ENCODE data around the gene SLCO3A1. TPM values are rescaled to one million over a fixed set of nuclear protein-coding genes. Genes with fewer than 3 reads are reported as not detected.
"Not testable (repeated sequence)": the region's sequence is repeated elsewhere in the genome, so short reads cannot be mapped to it uniquely, and the experiment has no call there.

Gene SLCO3A1
- total RNA-seq, 2 donors from 2014 or later, result 26.6 to 27.7 TPM

GRCh38 chr15:92165001-92165346 is 311.5 kb downstream of the SLCO3A1 start:
- intact Hi-C loops (cut with DNase I), result no loop called here
- DNase-seq (ENCODE audit: low spot score), result no peak

DNA sequence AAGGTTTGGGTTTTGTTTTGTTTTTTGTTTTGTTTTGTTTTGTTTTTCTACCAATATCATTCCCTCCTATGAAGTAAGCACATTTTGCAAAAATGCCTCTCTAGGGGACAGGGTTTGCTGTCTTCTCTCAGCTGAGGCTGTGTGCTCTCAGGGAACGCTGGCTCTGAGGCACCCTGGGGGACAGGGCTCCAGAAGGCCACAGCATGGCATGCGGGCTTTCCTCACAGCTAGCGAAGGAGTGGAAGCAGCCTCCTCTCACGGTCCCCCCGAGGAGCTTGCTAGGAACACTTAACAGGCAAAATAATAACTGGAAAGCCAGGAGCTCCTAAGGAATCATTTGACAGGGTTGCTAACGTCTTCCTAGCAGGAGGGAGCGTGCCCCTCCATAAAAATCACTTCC is 312.5 kb downstream of the SLCO3A1 start:
- DNase-seq (ENCODE audit: low spot score), result no peak
- intact Hi-C loops (cut with DNase I), result no loop called here

GRCh38 chr15:92166751-92167405 is 313.4 kb downstream of the SLCO3A1 start:
- intact Hi-C loops (cut with DNase I), result no loop called here
- DNase-seq (ENCODE audit: low spot score), result no peak

DNA sequence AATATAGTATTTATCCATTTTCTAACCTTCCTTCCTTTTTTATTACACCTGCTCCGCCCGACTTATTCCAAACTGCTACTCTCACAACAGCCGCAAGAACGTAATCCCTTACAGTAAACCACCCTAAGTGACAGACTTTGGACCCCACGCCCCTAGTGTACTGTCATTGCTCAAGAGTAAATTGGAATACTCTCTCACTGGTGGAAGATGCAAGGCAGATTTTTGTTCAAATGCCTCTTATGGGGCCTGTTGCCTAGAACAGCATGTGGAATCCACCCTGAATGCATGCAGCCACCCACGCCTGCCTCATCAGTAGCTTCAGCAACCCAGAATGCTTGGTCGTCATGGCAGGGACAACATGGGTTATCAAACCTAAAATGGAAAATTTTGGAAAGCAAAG is 313.9 kb downstream of the SLCO3A1 start:
- DNase-seq (ENCODE audit: low spot score), result no peak
- intact Hi-C loops (cut with DNase I), result no loop called here

- intact Hi-C loops (cut with DNase I), result no loop called here
- DNase-seq (ENCODE audit: low spot score), result no peak
Measured at GRCh38 chr15:92168066-92168683, 314.7 kb downstream of the SLCO3A1 start.

DNA sequence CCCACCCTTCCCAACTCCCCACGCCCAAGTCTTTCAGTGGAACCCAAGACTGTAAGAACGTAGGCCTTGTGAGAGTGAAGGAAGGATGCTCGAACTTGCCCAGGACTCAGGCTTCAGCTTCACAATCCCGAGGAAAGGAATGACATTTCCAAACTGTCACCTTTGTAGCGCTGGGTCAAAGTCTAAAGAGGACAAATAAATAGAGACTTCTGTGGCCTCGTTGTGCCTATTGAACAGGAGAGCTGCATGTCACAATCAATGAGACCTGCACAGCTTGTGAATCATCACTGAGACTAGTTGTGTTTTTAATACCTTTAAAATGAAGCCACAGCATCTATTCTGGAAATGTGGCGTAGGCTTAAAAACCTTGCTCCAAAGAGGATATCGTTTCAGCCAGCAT is 317.4 kb downstream of the SLCO3A1 start:
- intact Hi-C loops (cut with DNase I), result no loop called here
- DNase-seq (ENCODE audit: low spot score), result no peak

DNA sequence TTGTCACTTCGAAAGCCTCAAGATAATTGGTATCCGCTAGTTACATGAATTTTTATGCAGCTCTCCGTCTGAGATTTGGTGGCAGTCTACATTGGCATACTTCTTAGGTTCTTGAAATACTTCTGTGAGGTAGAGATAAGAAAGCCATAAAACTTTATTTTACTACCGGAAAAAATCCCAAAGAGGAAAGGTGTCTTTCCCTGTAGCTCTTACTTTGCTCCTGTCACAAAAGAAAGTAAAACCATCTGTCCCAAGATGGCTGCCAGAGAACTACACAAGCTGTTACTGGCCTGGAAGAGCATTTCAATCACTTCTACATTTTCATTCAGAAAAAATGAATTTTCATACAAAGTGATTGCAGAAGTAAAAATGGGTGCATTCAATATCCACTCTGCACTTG is 325.4 kb downstream of the SLCO3A1 start:
- no peak for DNase-seq (ENCODE audit: low spot score)
- intact Hi-C loops (cut with DNase I), result no loop called here

GRCh38 chr15:92184142-92184541 is 330.6 kb downstream of the SLCO3A1 start:
- intact Hi-C loops (cut with DNase I), result no loop called here
- no peak for DNase-seq (ENCODE audit: low spot score)

DNA sequence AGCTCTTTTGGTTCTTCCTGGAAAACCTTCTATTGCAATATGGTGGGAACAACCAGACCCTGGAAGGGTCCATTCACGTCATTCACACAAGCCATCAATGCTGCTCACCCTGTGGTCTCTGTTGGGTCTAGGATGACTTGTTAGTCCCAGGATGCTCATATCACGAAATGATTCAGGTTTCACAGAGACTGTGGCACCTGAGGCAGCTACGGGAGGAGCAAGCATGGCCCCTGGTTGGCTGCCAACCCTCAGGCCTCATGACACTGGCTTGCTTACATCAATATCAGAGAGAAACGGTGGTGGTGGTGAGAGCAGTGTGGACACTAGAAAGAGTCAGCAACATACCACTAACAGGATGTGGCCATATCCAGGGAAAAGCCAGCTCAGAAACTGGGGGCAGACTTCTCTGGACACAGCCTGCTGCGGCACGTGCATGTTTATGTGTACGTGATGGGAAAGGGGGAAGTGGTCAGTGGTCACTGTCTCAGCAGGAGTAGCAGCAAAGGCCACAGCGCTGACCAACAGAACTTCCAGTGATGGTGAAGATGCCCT is 331.2 kb downstream of the SLCO3A1 start:
- intact Hi-C loops (cut with DNase I), result no loop called here
- no peak for DNase-seq (ENCODE audit: low spot score)

GRCh38 chr15:92187975-92188374 is 334.5 kb downstream of the SLCO3A1 start:
- intact Hi-C loops (cut with DNase I), result no loop called here
- no peak for DNase-seq (ENCODE audit: low spot score)

DNA sequence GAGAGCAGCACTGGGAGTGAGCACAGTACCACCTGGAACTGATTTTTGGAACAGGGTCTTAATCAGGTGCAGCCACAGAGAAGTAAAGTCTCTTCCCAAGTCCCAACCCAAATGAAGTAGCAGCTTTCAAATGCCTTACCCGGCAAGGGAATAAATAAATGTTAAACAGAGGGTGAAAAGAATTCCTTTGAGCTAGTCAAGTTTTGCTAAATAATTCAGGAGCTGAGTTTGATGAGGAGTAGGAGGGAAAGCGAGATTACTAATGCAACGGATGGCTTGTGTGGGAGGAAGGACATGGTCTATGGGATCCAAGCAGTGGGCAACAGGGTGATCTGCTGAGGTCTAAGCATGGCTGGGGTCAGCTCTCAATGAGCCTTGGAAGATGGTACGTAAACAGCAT is 335.7 kb downstream of the SLCO3A1 start:
- intact Hi-C loops (cut with DNase I), result no loop called here
- DNase-seq (ENCODE audit: low spot score), result no peak

GRCh38 chr15:92195241-92195640 is 341.7 kb downstream of the SLCO3A1 start:
- no peak for DNase-seq (ENCODE audit: low spot score)
- intact Hi-C loops (cut with DNase I), result no loop called here

DNA sequence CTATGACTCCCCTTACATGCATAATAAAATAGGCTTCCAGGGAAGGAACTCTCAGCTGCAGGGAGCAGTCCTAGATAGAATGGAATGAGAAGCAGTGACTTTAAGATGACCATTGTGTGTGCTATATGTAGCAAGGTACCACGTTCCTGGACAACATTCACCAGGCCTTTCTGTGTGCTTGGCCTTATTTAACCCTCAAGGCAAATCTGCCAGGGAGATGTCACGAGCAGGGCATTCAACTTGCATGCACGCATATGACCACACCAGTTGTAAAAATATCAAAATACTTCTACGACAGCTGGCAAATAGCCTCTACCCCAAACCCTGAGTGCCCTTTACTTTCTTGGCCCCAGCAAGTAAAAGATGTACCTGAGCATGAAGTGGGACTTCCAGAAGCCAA is 342.8 kb downstream of the SLCO3A1 start:
- intact Hi-C loops (cut with DNase I), result no loop called here
- no peak for DNase-seq (ENCODE audit: low spot score)

DNA sequence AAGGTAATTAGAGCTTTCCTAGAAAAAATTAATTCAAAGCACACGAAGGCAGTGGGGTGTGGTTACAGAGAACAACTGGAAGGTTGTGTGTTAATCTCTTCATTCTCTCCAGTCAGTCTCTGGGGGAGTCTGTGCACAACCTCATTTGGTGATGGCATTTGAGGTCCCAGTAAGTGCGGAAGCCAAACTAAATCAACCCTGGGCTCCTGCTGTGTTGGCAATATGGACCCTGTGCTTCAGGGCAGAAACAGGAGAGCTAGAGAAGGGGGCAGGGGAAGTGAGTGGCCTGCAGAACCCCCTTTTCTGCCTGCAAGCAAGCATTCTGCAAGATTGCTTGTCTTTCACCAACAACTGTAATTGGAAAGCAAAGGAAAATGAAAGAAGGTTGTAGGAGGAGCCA is 344.2 kb downstream of the SLCO3A1 start:
- intact Hi-C loops (cut with DNase I), result no loop called here
- no peak for DNase-seq (ENCODE audit: low spot score)

- no peak for DNase-seq (ENCODE audit: low spot score)
- intact Hi-C loops (cut with DNase I), result no loop called here
Measured at GRCh38 chr15:92200891-92201290, 347.4 kb downstream of the SLCO3A1 start.

- no peak for DNase-seq (ENCODE audit: low spot score)
- intact Hi-C loops (cut with DNase I), result no loop called here
Measured at GRCh38 chr15:92205255-92205739, 351.8 kb downstream of the SLCO3A1 start.

DNA sequence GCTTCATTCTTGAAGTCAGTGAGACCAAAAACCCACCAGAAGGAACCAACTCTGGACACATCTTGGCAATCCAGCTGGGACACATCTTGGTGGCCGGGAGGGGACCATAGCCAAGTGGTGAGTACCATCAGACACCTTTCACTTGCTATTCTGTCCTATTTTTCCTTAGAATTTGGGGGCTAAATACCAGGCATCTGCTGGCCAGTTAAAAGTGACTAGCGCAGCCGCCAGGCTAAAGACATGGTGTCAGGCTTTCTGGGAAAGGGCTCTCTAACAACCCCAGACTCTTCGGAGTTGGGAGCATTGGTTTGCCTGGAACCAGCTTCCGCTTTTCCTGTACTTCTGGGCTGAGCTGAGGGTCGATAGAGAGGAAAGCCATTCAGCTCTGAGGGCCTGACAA is 354.1 kb downstream of the SLCO3A1 start:
- DNase-seq (ENCODE audit: low spot score); intact Hi-C loops (cut with DNase I): not testable (repeated sequence)

All from posterior vena cava (tissue), 2 donors.